WTC11 (cell line): ENCODE measurements around the gene CRACDL. TPM values are rescaled to one million over a fixed set of nuclear protein-coding genes. Genes with fewer than 3 reads are reported as not detected.

Source experiments
- ATAC-seq: fragments of 200-7000 bp; cut with Tn5 transposase; 2 replicates; pipeline ENCODE4 v1.10.0; 2021; ENCODE audit warnings: mild to moderate bottlenecking, moderate library complexity
- CTCF ChIA-PET: fragments of 300-600 bp; sonication (Branson Sonifier 250); formaldehyde crosslinking; loops from one replicate; lab custom pipeline; 2021; ENCODE audit warnings: antibody characterized with exemption; lab: Charles Lee
- POLR2A ChIA-PET: fragments of 350-600 bp; sonication (Branson Sonifier 250); formaldehyde crosslinking; loops from one replicate; lab custom pipeline; 2021; ENCODE audit warnings: antibody characterized with exemption; lab: Charles Lee
- DNase-seq: peaks from one replicate; pipeline ENCODE4 v3.0.0; 2021; ENCODE audit warnings: low spot score
- H3K27ac Mint-ChIP-seq: 2 replicates; pipeline ENCODE4 v1.8.0; 2021; ENCODE audit warnings: mixed read lengths
- H3K27me3 Mint-ChIP-seq: 2 replicates; pipeline ENCODE4 v1.8.0; 2021; ENCODE audit warnings: low read depth, mild to moderate bottlenecking, moderate library complexity, mixed read lengths
- H3K36me3 Mint-ChIP-seq: 2 replicates; pipeline ENCODE4 v1.8.0; 2021; ENCODE audit warnings: mixed read lengths
- H3K4me1 Mint-ChIP-seq: 2 replicates; pipeline ENCODE4 v1.8.0; 2022; ENCODE audit warnings: mixed read lengths
- H3K4me3 Mint-ChIP-seq: 2 replicates; pipeline ENCODE4 v1.8.0; 2021; ENCODE audit warnings: mild to moderate bottlenecking, moderate library complexity, mixed read lengths
- H3K9me3 Mint-ChIP-seq: 2 replicates; pipeline ENCODE4 v1.8.0; 2021; ENCODE audit warnings: mixed read lengths
- AR ChIP-seq: fragments of 250-450 bp; sonication (Bioruptor Pico); IDR thresholded peaks from 2 replicates; pipeline ENCODE4 v1.9.0; 2021; ENCODE audit warnings: mild to moderate bottlenecking
- ATF1 ChIP-seq: sonication (generic); formaldehyde crosslinking; IDR thresholded peaks from 2 replicates; pipeline ENCODE4 v1.8.1; 2023; ENCODE audit warnings: mild to moderate bottlenecking, moderate library complexity, missing genetic modification reagents
- ATF6 ChIP-seq: sonication (generic); formaldehyde crosslinking; IDR thresholded peaks from 2 replicates; pipeline ENCODE4 v1.8.1; 2023; ENCODE audit warnings: mild to moderate bottlenecking, missing genetic modification reagents
- EMX1 ChIP-seq: fragments of 250-450 bp; sonication (Bioruptor Pico); IDR thresholded peaks from 2 replicates; pipeline ENCODE4 v1.8.0; 2021; ENCODE audit warnings: mild to moderate bottlenecking
- GABPB1 ChIP-seq: sonication (generic); formaldehyde crosslinking; IDR thresholded peaks from 2 replicates; pipeline ENCODE4 v1.8.1; 2023; ENCODE audit warnings: mild to moderate bottlenecking, missing genetic modification reagents
- GTF2I ChIP-seq: fragments of 250-450 bp; sonication (Bioruptor Pico); conservative IDR thresholded peaks from 2 replicates; pipeline ENCODE4 v1.4.0; 2021; ENCODE audit warnings: mild to moderate bottlenecking
- MXD4 ChIP-seq: fragments of 250-450 bp; sonication (Bioruptor Pico); IDR thresholded peaks from 2 replicates; pipeline ENCODE4 v1.8.0; 2021; ENCODE audit warnings: mild to moderate bottlenecking, moderate library complexity, borderline replicate concordance
- NFATC4 ChIP-seq: fragments of 250-450 bp; sonication (Bioruptor Pico); IDR thresholded peaks from 2 replicates; pipeline ENCODE4 v1.9.0; 2021; ENCODE audit warnings: mild to moderate bottlenecking
- NFE2L1 ChIP-seq: sonication (generic); formaldehyde crosslinking; IDR thresholded peaks from 2 replicates; pipeline ENCODE4 v1.8.1; 2023; ENCODE audit warnings: missing genetic modification reagents
- NR2C2 ChIP-seq: sonication (generic); formaldehyde crosslinking; IDR thresholded peaks from 2 replicates; pipeline ENCODE4 v1.8.0; 2022; ENCODE audit warnings: mild to moderate bottlenecking, missing genetic modification reagents
- OVOL2 ChIP-seq: fragments of 250-450 bp; sonication (Bioruptor Pico); IDR thresholded peaks from 2 replicates; pipeline ENCODE4 v1.9.0; 2021; ENCODE audit warnings: mild to moderate bottlenecking, borderline replicate concordance
- ZBTB21 ChIP-seq: sonication (generic); formaldehyde crosslinking; IDR thresholded peaks from 2 replicates; pipeline ENCODE4 v1.8.1; 2023; ENCODE audit warnings: mild to moderate bottlenecking, missing genetic modification reagents, borderline replicate concordance
- ZNF317 ChIP-seq: sonication (generic); formaldehyde crosslinking; IDR thresholded peaks from 2 replicates; pipeline ENCODE4 v1.8.1; 2023; ENCODE audit warnings: low read depth, mild to moderate bottlenecking, moderate library complexity, missing genetic modification reagents, borderline replicate concordance
- ZNF425 ChIP-seq: fragments of 250-450 bp; sonication (Bioruptor Pico); conservative IDR thresholded peaks from 2 replicates; pipeline ENCODE4 v1.9.0; 2021; ENCODE audit warnings: mild to moderate bottlenecking
- total RNA-seq: library from RNA; stranded (reverse); gene quantifications from 3 replicates; pipeline ENCODE4 v1.2.3, GENCODE V29; 2021
- TF ChIP-seq, protein P1 (sequence below): sonication (generic); formaldehyde crosslinking; conservative IDR thresholded peaks from 2 replicates; pipeline ENCODE4 v1.8.1; 2023; ENCODE audit warnings: mild to moderate bottlenecking, low read depth, missing genetic modification reagents, moderate library complexity
- TF ChIP-seq, protein P2 (sequence below): fragments of 250-450 bp; sonication (Bioruptor Pico); IDR thresholded peaks from 2 replicates; pipeline ENCODE4 v1.9.0; 2021; ENCODE audit warnings: mild to moderate bottlenecking
- TF ChIP-seq, protein P3 (sequence below): sonication (generic); formaldehyde crosslinking; IDR thresholded peaks from 2 replicates; pipeline ENCODE4 v1.8.1; 2023; ENCODE audit warnings: mild to moderate bottlenecking, moderate library complexity, missing genetic modification reagents
- TF ChIP-seq, protein P4 (sequence below): sonication (generic); formaldehyde crosslinking; IDR thresholded peaks from 2 replicates; pipeline ENCODE4 v1.8.1; 2023; ENCODE audit warnings: mild to moderate bottlenecking, missing genetic modification reagents

The CRACDL gene
- total RNA-seq, 1 experiment from 2014 or later: 0.72 TPM

- ATAC-seq: no peak
- peaks cover 28% of the 10 kb centered on the region for H3K9me3 Mint-ChIP-seq
- no peaks in the 10 kb centered on the region for H3K4me1 Mint-ChIP-seq
- POLR2A ChIA-PET: no interaction called here
- no peak overlapping the region for H3K4me3 Mint-ChIP-seq
- CTCF ChIA-PET: no interaction called here
- H3K27ac Mint-ChIP-seq: no peak overlapping the region
- H3K36me3 Mint-ChIP-seq: no peaks in the 10 kb centered on the region
- TF ChIP-seq, protein P1, sequence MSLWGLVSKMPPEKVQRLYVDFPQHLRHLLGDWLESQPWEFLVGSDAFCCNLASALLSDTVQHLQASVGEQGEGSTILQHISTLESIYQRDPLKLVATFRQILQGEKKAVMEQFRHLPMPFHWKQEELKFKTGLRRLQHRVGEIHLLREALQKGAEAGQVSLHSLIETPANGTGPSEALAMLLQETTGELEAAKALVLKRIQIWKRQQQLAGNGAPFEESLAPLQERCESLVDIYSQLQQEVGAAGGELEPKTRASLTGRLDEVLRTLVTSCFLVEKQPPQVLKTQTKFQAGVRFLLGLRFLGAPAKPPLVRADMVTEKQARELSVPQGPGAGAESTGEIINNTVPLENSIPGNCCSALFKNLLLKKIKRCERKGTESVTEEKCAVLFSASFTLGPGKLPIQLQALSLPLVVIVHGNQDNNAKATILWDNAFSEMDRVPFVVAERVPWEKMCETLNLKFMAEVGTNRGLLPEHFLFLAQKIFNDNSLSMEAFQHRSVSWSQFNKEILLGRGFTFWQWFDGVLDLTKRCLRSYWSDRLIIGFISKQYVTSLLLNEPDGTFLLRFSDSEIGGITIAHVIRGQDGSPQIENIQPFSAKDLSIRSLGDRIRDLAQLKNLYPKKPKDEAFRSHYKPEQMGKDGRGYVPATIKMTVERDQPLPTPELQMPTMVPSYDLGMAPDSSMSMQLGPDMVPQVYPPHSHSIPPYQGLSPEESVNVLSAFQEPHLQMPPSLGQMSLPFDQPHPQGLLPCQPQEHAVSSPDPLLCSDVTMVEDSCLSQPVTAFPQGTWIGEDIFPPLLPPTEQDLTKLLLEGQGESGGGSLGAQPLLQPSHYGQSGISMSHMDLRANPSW (CRISPR knock-in tag): no peak
- DNase-seq: no peak
- no peaks in the 10 kb centered on the region; the same call in 1 of the 2 replicates for H3K27me3 Mint-ChIP-seq
Observed at GRCh38 chr2:98959810-98960507, 23.9 kb upstream of the CRACDL start.

- Mint-ChIP-seq H3K36me3 (no peaks in the 10 kb centered on the region), H3K4me3 (no peak overlapping the region), H3K4me1 (no peaks in the 10 kb centered on the region), H3K27me3 (no peaks in the 10 kb centered on the region), H3K9me3 (no peaks in the 10 kb centered on the region), H3K27ac (no peak overlapping the region)
- TF ChIP-seq NR2C2: no peak
- TF ChIP-seq GABPB1 (CRISPR knock-in tag): no peak
- no peak for TF ChIP-seq NFE2L1
- no peak for TF ChIP-seq OVOL2 (CRISPR knock-in tag)
- TF ChIP-seq ZNF317: no peak
- no peak for TF ChIP-seq ZBTB21
- no peak for TF ChIP-seq MXD4 (CRISPR knock-in tag)
- TF ChIP-seq ZNF425 (CRISPR knock-in tag): no peak
- no peak for TF ChIP-seq EMX1
- TF ChIP-seq AR (CRISPR knock-in tag): no peak
- DNase-seq (no peak), ATAC-seq (no peak)
- ChIA-PET CTCF (no interaction called here), POLR2A (no interaction called here)
Observed at GRCh38 chr2:98952966-98953365, 16.9 kb upstream of the CRACDL start.

- H3K27ac Mint-ChIP-seq: no peak overlapping the region
- ATAC-seq (no peak), DNase-seq (no peak)
- POLR2A ChIA-PET: no interaction called here
- CTCF ChIA-PET: no interaction called here
- H3K9me3 Mint-ChIP-seq: no peaks in the 10 kb centered on the region
- no peak overlapping the region for H3K4me3 Mint-ChIP-seq
- H3K27me3 Mint-ChIP-seq: no peaks in the 10 kb centered on the region
- no peaks in the 10 kb centered on the region for H3K36me3 Mint-ChIP-seq
- no peaks in the 10 kb centered on the region for H3K4me1 Mint-ChIP-seq
- TF ChIP-seq, protein P2, sequence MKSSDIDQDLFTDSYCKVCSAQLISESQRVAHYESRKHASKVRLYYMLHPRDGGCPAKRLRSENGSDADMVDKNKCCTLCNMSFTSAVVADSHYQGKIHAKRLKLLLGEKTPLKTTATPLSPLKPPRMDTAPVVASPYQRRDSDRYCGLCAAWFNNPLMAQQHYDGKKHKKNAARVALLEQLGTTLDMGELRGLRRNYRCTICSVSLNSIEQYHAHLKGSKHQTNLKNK (CRISPR knock-in tag): no peak
- TF ChIP-seq ATF1 (CRISPR knock-in tag) (no peak), GTF2I (CRISPR knock-in tag) (no peak), ATF6 (CRISPR knock-in tag) (no peak), ZNF317 (no peak), NFATC4 (no peak)
- TF ChIP-seq, protein P3, sequence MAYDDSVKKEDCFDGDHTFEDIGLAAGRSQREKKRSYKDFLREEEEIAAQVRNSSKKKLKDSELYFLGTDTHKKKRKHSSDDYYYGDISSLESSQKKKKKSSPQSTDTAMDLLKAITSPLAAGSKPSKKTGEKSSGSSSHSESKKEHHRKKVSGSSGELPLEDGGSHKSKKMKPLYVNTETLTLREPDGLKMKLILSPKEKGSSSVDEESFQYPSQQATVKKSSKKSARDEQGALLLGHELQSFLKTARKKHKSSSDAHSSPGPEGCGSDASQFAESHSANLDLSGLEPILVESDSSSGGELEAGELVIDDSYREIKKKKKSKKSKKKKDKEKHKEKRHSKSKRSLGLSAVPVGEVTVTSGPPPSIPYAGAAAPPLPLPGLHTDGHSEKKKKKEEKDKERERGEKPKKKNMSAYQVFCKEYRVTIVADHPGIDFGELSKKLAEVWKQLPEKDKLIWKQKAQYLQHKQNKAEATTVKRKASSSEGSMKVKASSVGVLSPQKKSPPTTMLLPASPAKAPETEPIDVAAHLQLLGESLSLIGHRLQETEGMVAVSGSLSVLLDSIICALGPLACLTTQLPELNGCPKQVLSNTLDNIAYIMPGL (CRISPR knock-in tag): no peak
- TF ChIP-seq, protein P4, sequence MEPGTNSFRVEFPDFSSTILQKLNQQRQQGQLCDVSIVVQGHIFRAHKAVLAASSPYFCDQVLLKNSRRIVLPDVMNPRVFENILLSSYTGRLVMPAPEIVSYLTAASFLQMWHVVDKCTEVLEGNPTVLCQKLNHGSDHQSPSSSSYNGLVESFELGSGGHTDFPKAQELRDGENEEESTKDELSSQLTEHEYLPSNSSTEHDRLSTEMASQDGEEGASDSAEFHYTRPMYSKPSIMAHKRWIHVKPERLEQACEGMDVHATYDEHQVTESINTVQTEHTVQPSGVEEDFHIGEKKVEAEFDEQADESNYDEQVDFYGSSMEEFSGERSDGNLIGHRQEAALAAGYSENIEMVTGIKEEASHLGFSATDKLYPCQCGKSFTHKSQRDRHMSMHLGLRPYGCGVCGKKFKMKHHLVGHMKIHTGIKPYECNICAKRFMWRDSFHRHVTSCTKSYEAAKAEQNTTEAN (CRISPR knock-in tag): no peak
Observed at GRCh38 chr2:98948956-98949739, 13.1 kb upstream of the CRACDL start.
